Measurements from ENCODE around the gene FMNL1.

- TF ChIP-seq, protein P1, sequence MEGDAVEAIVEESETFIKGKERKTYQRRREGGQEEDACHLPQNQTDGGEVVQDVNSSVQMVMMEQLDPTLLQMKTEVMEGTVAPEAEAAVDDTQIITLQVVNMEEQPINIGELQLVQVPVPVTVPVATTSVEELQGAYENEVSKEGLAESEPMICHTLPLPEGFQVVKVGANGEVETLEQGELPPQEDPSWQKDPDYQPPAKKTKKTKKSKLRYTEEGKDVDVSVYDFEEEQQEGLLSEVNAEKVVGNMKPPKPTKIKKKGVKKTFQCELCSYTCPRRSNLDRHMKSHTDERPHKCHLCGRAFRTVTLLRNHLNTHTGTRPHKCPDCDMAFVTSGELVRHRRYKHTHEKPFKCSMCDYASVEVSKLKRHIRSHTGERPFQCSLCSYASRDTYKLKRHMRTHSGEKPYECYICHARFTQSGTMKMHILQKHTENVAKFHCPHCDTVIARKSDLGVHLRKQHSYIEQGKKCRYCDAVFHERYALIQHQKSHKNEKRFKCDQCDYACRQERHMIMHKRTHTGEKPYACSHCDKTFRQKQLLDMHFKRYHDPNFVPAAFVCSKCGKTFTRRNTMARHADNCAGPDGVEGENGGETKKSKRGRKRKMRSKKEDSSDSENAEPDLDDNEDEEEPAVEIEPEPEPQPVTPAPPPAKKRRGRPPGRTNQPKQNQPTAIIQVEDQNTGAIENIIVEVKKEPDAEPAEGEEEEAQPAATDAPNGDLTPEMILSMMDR (IDR thresholded peaks at IDR 0.05 in 4 of 5, conservative IDR thresholded peaks at IDR 0.05 in 1 of 5) = peak; percentile 53 to 85 (median 78)
- no peak for TF ChIP-seq POLR2A (IDR thresholded peaks at IDR 0.05)
Measured at GRCh38 chr17:45235416-45236281, 14.0 kb downstream of the FMNL1 start.
